ENCODE data around the gene AQP11. TPM values are rescaled to one million over a fixed set of nuclear protein-coding genes. Genes with fewer than 3 reads are reported as not detected.
"Not testable (repeated sequence)": the region's sequence is repeated elsewhere in the genome, so short reads cannot be mapped to it uniquely, and the experiment has no call there.

Gene AQP11
- total RNA-seq: under 1 TPM; 0.73 to 0.94 TPM
- long read RNA-seq, partial matches to known transcripts: 0 of 1 reads
- long read RNA-seq, other reads (novel, unspliced or antisense): 1 of 1 reads

- peak; percentile 96 to 98 for ATAC-seq
- intact Hi-C loops (cut with DNase I): no loop called here
- peak; percentile 86 for DNase-seq
Measured at GRCh38 chr11:77589521-77590193, at the start of gene AQP11. Gene AQP11, plus strand, starts transcription at chr11:77589953. Its CDS starts 40 bp downstream, at chr11:77589993.

GRCh38 chr11:77542296-77542695 lies 47.5 kb upstream of the AQP11 start:
- ATAC-seq: no peak
- intact Hi-C loops (cut with DNase I): no loop called here
- DNase-seq: no peak

GRCh38 chr11:77547047-77547836 lies 42.5 kb upstream of the AQP11 start:
- intact Hi-C loops (cut with DNase I): loop anchor here in 1 of 2 donors (2.0 to 5.0 kb wide), 2 partner anchors 356 to 420 kb away; partner anchors contain the start of gene MYO7A
- no peak for ATAC-seq

GRCh38 chr11:77547863-77548551 lies 41.7 kb upstream of the AQP11 start:
- intact Hi-C loops (cut with DNase I): loop anchor here in 1 of 2 donors (2.0 to 5.0 kb wide), 2 partner anchors 357 to 421 kb away; partner anchors contain the start of gene MYO7A
- DNase-seq (no peak), ATAC-seq (peak in 1 of 2 donors; percentile 51)

More at GRCh38 chr11:77547047-77547836, 42.5 kb upstream of the AQP11 start:
- DNase-seq: no peak

GRCh38 chr11:77548552-77549445 lies 41.0 kb upstream of the AQP11 start:
- intact Hi-C loops (cut with DNase I): loop anchor here in 1 of 2 donors (5.0 kb wide), 1 partner anchor 421 kb away; the partner anchor contains the start of gene MYO7A
- DNase-seq (no peak), ATAC-seq (no peak)

GRCh38 chr11:77551426-77551825 lies 38.3 kb upstream of the AQP11 start:
- intact Hi-C loops (cut with DNase I): loop anchor here in 1 of 2 donors (5.0 kb wide), 1 partner anchor 344 kb away; no protein-coding TSS in a partner anchor
- not testable (repeated sequence) for DNase-seq, ATAC-seq

GRCh38 chr11:77557553-77557952 lies 32.2 kb upstream of the AQP11 start:
- intact Hi-C loops (cut with DNase I): no loop called here
- DNase-seq: no peak
- no peak for ATAC-seq

GRCh38 chr11:77558380-77558779 lies 31.4 kb upstream of the AQP11 start:
- intact Hi-C loops (cut with DNase I): no loop called here
- DNase-seq (no peak), ATAC-seq (no peak)

- ATAC-seq: no peak
- intact Hi-C loops (cut with DNase I): no loop called here
Measured at GRCh38 chr11:77559686-77560401, 29.9 kb upstream of the AQP11 start.

GRCh38 chr11:77560605-77561004 lies 29.1 kb upstream of the AQP11 start:
- intact Hi-C loops (cut with DNase I): no loop called here
- ATAC-seq (no peak), DNase-seq (no peak)

More at GRCh38 chr11:77559686-77560401, 29.9 kb upstream of the AQP11 start:
- no peak for DNase-seq

GRCh38 chr11:77561257-77561656 lies 28.5 kb upstream of the AQP11 start:
- intact Hi-C loops (cut with DNase I): no loop called here
- ATAC-seq (no peak), DNase-seq (no peak)

GRCh38 chr11:77568306-77568705 lies 21.4 kb upstream of the AQP11 start:
- intact Hi-C loops (cut with DNase I): no loop called here
- ATAC-seq: no peak
- no peak for DNase-seq

GRCh38 chr11:77568916-77569675 lies 20.7 kb upstream of the AQP11 start:
- intact Hi-C loops (cut with DNase I): no loop called here
- ATAC-seq: no peak
- no peak for DNase-seq

- no peak for DNase-seq
- intact Hi-C loops (cut with DNase I): no loop called here
- no peak for ATAC-seq
Measured at GRCh38 chr11:77569676-77570070, 20.1 kb upstream of the AQP11 start.

- ATAC-seq; DNase-seq; intact Hi-C loops (cut with DNase I): not testable (repeated sequence)
Measured at GRCh38 chr11:77570896-77571295, 18.9 kb upstream of the AQP11 start.

GRCh38 chr11:77575428-77575827 lies 14.3 kb upstream of the AQP11 start:
- ATAC-seq; DNase-seq; intact Hi-C loops (cut with DNase I): not testable (repeated sequence)

Data from left cardiac atrium (tissue), 4 donors.